Activated naive CD4-positive, alpha-beta T cell treated with Interleukin-2 at 50 U/mL for 16 hours (primary cell): ENCODE measurements around the gene MUC5AC.
"Not testable (repeated sequence)": the region's sequence is repeated elsewhere in the genome, so short reads cannot be mapped to it uniquely, and the experiment has no call there.

Experiments used
- DNase-seq: peaks from one replicate; pipeline ENCODE4 v3.0.0-alpha.2; 2020

MUC5AC gene

DNA sequence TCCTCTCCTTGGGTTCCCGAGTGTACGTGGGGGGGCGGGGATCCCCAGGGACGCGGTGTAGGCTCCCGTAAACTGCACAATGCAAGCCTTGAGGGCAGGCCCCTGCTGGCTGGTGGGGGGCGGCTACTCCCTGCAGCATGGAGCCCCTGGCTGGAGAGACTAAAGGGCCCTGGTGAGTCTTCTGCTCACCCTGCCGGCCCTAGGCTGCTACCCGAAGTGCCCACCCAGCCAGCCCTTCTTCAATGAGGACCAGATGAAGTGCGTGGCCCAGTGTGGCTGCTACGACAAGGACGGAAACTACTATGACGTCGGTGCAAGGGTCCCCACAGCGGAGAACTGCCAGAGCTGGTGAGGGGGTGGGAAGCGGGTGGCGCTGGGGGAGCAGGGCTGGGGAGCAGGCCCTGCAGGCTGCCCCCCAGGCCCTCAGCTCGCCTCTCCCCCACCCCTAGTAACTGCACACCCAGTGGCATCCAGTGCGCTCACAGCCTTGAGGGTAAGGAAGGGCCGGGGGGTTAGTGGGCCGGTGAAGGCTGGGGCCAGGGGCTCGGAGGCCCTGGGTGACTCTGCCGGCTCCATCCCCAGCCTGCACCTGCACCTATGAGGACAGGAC lies 81.9 kb downstream of the MUC5AC start:
- no peak for DNase-seq

DNA sequence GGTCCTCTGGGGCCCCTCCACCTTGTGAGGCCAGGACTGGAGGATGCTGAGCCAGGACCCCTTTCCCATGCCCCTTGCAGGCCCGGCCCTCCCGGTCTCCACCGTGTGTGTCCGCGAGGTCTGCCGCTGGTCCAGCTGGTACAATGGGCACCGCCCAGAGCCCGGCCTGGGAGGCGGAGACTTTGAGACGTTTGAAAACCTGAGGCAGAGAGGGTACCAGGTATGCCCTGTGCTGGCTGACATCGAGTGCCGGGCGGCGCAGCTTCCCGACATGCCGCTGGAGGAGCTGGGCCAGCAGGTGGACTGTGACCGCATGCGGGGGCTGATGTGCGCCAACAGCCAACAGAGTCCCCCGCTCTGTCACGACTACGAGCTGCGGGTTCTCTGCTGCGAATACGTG lies 83.0 kb downstream of the MUC5AC start:
- no peak for DNase-seq

DNA sequence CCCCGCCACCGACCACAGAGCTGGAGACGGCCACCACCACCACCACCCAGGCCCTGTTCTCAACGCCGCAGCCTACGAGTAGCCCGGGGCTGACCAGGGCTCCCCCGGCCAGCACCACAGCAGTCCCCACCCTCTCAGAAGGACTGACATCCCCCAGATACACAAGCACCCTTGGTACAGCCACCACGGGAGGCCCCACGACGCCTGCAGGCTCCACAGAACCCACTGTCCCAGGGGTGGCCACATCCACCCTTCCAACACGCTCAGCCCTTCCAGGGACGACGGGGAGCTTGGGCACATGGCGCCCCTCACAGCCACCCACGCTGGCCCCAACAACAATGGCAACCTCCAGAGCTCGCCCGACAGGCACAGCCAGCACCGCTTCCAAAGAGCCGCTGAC lies 84.0 kb downstream of the MUC5AC start:
- no peak for DNase-seq

DNA sequence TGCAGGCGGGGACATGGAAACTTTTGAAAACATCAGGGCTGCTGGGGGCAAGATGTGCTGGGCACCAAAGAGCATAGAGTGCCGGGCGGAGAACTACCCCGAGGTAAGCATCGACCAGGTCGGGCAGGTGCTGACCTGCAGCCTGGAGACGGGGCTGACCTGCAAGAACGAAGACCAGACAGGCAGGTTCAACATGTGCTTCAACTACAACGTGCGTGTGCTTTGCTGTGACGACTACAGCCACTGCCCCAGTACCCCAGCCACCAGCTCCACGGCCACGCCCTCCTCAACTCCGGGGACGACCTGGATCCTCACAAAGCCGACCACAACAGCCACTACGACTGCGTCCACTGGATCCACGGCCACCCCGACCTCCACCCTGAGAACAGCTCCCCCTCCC lies 84.5 kb downstream of the MUC5AC start:
- no peak for DNase-seq

DNA sequence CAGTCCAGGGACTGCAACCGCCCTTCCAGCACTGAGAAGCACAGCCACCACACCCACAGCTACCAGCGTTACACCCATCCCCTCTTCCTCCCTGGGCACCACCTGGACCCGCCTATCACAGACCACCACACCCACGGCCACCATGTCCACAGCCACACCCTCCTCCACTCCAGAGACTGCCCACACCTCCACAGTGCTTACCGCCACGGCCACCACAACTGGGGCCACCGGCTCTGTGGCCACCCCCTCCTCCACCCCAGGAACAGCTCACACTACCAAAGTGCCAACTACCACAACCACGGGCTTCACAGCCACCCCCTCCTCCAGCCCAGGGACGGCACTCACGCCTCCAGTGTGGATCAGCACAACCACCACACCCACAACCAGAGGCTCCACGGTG lies 85.0 kb downstream of the MUC5AC start:
- DNase-seq = not testable (repeated sequence)

DNA sequence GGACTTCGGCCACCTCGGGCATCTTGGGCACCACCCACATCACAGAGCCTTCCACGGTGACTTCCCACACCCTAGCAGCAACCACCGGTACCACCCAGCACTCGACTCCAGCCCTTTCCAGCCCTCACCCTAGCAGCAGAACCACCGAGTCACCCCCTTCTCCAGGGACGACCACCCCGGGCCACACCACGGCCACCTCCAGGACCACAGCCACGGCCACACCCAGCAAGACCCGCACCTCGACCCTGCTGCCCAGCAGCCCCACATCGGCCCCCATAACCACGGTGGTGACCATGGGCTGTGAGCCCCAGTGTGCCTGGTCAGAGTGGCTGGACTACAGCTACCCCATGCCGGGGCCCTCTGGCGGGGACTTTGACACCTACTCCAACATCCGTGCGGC lies 85.8 kb downstream of the MUC5AC start:
- DNase-seq = not testable (repeated sequence)

DNA sequence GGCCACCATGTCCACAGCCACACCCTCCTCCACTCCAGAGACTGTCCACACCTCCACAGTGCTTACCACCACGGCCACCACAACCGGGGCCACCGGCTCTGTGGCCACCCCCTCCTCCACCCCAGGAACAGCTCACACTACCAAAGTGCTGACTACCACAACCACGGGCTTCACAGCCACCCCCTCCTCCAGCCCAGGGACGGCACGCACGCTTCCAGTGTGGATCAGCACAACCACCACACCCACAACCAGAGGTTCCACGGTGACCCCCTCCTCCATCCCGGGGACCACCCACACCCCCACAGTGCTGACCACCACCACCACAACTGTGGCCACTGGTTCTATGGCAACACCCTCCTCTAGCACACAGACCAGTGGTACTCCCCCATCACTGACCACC lies 86.8 kb downstream of the MUC5AC start:
- not testable (repeated sequence) for DNase-seq

DNA sequence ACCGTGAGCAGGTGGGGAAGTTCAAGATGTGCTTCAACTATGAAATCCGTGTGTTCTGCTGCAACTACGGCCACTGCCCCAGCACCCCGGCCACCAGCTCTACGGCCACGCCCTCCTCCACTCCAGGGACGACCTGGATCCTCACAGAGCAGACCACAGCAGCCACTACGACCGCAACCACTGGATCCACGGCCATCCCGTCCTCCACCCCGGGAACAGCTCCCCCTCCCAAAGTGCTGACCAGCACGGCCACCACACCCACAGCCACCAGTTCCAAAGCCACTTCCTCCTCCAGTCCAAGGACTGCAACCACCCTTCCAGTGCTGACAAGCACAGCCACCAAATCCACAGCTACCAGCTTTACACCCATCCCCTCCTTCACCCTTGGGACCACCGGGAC lies 88.0 kb downstream of the MUC5AC start:
- DNase-seq = not testable (repeated sequence)

DNA sequence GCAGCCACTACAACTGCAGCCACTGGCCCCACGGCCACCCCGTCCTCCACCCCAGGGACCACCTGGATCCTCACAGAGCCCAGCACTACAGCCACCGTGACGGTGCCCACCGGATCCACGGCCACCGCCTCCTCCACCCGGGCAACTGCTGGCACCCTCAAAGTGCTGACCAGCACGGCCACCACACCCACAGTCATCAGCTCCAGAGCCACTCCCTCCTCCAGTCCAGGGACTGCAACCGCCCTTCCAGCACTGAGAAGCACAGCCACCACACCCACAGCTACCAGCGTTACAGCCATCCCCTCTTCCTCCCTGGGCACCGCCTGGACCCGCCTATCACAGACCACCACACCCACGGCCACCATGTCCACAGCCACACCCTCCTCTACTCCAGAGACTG lies 88.5 kb downstream of the MUC5AC start:
- not testable (repeated sequence) for DNase-seq

DNA sequence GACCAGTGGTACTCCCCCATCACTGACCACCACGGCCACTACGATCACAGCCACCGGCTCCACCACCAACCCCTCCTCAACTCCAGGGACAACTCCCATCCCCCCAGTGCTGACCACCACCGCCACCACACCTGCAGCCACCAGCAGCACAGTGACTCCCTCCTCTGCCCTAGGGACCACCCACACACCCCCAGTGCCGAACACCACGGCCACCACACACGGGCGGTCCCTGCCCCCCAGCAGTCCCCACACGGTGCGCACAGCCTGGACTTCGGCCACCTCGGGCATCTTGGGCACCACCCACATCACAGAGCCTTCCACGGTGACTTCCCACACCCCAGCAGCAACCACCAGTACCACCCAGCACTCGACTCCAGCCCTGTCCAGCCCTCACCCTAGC lies 89.3 kb downstream of the MUC5AC start:
- not testable (repeated sequence) for DNase-seq

DNA sequence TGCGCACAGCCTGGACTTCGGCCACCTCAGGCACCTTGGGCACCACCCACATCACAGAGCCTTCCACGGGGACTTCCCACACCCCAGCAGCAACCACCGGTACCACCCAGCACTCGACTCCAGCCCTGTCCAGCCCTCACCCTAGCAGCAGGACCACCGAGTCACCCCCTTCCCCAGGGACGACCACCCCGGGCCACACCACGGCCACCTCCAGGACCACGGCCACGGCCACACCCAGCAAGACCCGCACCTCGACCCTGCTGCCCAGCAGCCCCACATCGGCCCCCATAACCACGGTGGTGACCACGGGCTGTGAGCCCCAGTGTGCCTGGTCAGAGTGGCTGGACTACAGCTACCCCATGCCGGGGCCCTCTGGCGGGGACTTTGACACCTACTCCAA lies 91.2 kb downstream of the MUC5AC start:
- DNase-seq = not testable (repeated sequence)

DNA sequence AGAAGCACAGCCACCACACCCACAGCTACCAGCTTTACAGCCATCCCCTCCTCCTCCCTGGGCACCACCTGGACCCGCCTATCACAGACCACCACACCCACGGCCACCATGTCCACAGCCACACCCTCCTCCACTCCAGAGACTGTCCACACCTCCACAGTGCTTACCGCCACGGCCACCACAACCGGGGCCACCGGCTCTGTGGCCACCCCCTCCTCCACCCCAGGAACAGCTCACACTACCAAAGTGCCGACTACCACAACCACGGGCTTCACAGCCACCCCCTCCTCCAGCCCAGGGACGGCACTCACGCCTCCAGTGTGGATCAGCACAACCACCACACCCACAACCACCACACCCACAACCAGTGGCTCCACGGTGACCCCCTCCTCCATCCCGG lies 92.7 kb downstream of the MUC5AC start:
- DNase-seq = not testable (repeated sequence)
